ENCODE measurements around the gene SALL1. TPM values are rescaled to one million over a fixed set of nuclear protein-coding genes. Genes with fewer than 3 reads are reported as not detected.
A peak's percentile ranks its signal among the peaks of the same experiment; 100 is the strongest.

The SALL1 gene
- total RNA-seq, 1 experiment from 2014 or later = 101 TPM

DNA sequence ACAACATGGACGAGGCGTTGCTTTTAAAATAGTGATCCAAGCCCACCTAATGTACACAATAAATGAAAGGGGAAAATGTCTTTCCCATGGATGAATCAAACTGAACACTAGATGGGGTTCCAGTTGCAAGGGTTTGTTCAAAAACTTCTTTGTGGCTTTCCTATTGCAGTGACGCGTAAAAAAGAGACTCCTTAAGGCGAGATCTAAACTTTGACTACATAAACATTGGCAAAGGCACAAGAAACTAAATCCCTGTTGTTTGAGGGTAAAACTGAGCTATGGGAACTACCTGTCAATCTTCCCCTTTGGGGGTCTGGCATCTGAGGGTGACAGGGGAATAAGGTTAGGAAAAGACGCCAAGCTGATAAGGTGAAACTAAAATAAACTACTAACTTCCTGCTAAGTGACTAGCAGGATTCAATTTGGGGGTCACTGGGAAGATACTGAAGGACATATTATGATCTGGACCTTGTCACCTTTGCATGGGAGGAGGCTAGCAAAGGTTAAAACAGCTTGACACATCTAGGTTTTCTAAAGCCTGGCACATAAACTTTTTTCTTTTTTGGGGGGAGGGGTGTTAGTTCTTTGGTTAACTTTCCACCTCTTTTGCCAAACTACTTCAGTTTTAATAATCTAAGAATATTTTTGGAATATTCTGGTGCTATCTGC is 4.7 kb downstream of the SALL1 start:
- Histone ChIP-seq H3K9me3 (ENCODE audit: control insufficient read depth, low read depth, low read length) (no peaks in the 10 kb centered on the region), H3K4me2 (ENCODE audit: insufficient read depth, insufficient read length, low read length) (no peak overlapping the region), H3K4ac (ENCODE audit: low read depth, low read length) (no peak overlapping the region), H3K14ac (ENCODE audit: insufficient read depth, low read length) (no peak overlapping the region), H3K9ac (ENCODE audit: extremely low read depth, insufficient read length, low read length) (peak overlapping the region; percentile 38), H4K8ac (replicated peaks; ENCODE audit: insufficient read length, low read depth, low read length) (no peak overlapping the region), H3K23ac (ENCODE audit: insufficient read length, low read depth, low read length) (no peak overlapping the region), H4K20me1 (ENCODE audit: control insufficient read depth, insufficient read depth, insufficient read length) (no peaks in the 10 kb centered on the region), H2AK5ac (ENCODE audit: insufficient read length, low read length) (no peak overlapping the region), H2BK20ac (ENCODE audit: low read depth, low read length, poor library complexity, severe bottlenecking) (no peak overlapping the region), H3K79me2 (ENCODE audit: insufficient read depth, low read length) (peaks cover 32% of the 10 kb centered on the region; the same call in 1 of the 2 replicates), H3K27ac (ENCODE audit: insufficient read length, low read depth, low read length) (no peak overlapping the region), H3K18ac (ENCODE audit: insufficient read length, low read depth, low read length) (no peak overlapping the region), H3T11ph (ENCODE audit: low read length) (no peak overlapping the region), H3K56ac (ENCODE audit: insufficient read length, low read depth, low read length) (no peak overlapping the region), H2BK120ac (ENCODE audit: low read depth, low read length, poor library complexity, severe bottlenecking) (no peak overlapping the region), H2BK5ac (ENCODE audit: insufficient read length, low read length) (no peak overlapping the region), H4K91ac (ENCODE audit: insufficient read length, low read depth, low read length) (no peak overlapping the region), H3K79me1 (ENCODE audit: insufficient read depth, low read depth, low read length, poor library complexity, severe bottlenecking) (no peaks in the 10 kb centered on the region), H4K5ac (ENCODE audit: insufficient read length, low read depth, low read length) (no peak overlapping the region), H2BK15ac (ENCODE audit: low read depth, low read length) (no peak overlapping the region), H3K27me3 (ENCODE audit: insufficient read depth, low read length) (no peaks in the 10 kb centered on the region), H3K23me2 (ENCODE audit: insufficient read length, low read depth, low read length, poor library complexity, severe bottlenecking) (peaks cover 16% of the 10 kb centered on the region), H2BK12ac (ENCODE audit: insufficient read length, low read depth, low read length) (no peak overlapping the region), H2AFZ (ENCODE audit: low read length) (no peak overlapping the region), H3K4me1 (ENCODE audit: insufficient read depth, low read length) (peaks cover 6% of the 10 kb centered on the region)
- Mint-ChIP-seq H3K4me1 (peaks cover 64 to 71% of the 10 kb centered on the region in 2 experiments), H3K36me3 (ENCODE audit: insufficient read depth in 1 of 3, low read depth in 3 of 3) (peaks cover 14 to 60% (median 37%) of the 10 kb centered on the region in 3 experiments), H3K27me3 (ENCODE audit: low read depth) (peaks cover 1% of the 10 kb centered on the region; the same call in 1 of the 2 replicates), H3K27ac (peak overlapping the region in 1 of 3 experiments; percentile 69; a peak in 1 of 7 replicates), H3K4me3 (peak overlapping the region in 1 of 2 experiments; percentile 51; a peak in 3 of 5 replicates), H3K9me3 (no peaks in the 10 kb centered on the region)
- no peak for DNase-seq
- peak; percentile 41; the same call in 1 of the 3 replicates for TF ChIP-seq CTCF (conservative IDR thresholded peaks at IDR 0.05)
- no CpG with 5 or more reads among the region's 6 CpGs for WGBS (ENCODE audit: extremely low coverage, insufficient read length, low lambda C conversion rate)
